SH-SY5Y (cell line): ENCODE data around the gene ALPP.

Source experiments
- GATA2 ChIP-seq: IDR thresholded peaks from 2 replicates; pipeline ENCODE4 v1.6.1; 2011; ENCODE audit warnings: mild to moderate bottlenecking, low read depth, low read length
- GATA3 ChIP-seq: IDR thresholded peaks from 2 replicates; pipeline ENCODE4 v1.6.1; 2011; ENCODE audit warnings: low read depth, mild to moderate bottlenecking, low read length, moderate library complexity

DNA sequence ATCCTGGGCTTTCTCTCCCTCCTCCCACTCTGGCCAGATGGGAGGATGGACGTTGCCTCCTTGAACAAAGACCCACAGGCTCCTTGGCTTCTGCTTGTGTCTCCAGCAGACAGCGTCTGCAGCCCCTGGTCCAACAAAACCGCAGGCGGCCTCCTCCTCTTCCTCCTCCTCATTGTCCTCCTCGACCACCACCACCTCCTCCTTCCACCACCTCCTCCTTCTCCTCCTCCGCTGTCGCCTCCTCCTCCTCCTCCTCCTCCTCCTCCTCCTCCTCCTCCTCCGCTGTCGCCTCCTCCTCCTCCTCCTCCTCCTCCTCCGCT lies 45.7 kb upstream of the ALPP start:
- TF ChIP-seq GATA2 (no peak), GATA3 (no peak)
